Measurements from ENCODE around the gene ECT2.
"Not testable (repeated sequence)": the region's sequence is repeated elsewhere in the genome, so short reads cannot be mapped to it uniquely, and the experiment has no call there.

The ECT2 gene

DNA sequence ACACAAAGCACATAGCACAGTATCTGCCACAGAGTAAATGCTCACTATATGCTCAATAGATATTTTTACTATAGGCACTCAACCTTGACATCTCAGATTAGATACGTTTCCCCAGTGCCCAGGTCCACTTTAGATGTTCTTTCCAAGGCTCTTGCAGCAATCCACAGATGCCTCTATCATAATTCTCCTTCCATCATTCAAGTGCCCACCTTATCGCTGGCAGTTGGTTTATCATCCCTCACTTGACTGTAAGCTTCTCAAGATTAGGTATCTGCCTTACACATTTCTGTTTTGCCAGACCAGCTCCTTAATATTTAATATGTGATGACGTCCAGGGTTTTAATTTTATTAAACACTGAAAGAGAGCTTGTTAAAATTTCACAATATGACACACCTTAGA, 48.3 kb upstream of the ECT2 start:
- H3K27me3 ChIP-seq (ENCODE audit: insufficient read depth, low read length), result no peaks in the 10 kb centered on the region
- no peaks in the 10 kb centered on the region for H3K9me3 ChIP-seq (ENCODE audit: low read length)
- H4K20me1 ChIP-seq (ENCODE audit: insufficient read depth, low read length), result no peaks in the 10 kb centered on the region
- H3K4me1 ChIP-seq (ENCODE audit: insufficient read depth, low read length, severe bottlenecking), result peaks cover 5% of the 10 kb centered on the region
- no peak overlapping the region for H3K9ac ChIP-seq (ENCODE audit: low read length)
- no peak overlapping the region for H3K4me2 ChIP-seq (ENCODE audit: low read length)
- no peaks in the 10 kb centered on the region for H3K79me2 ChIP-seq (ENCODE audit: insufficient read depth, low read length)
- no peak overlapping the region for H2AFZ ChIP-seq (ENCODE audit: low read length)
- no peak overlapping the region for H3K27ac ChIP-seq (ENCODE audit: low read depth, low read length, poor library complexity, severe bottlenecking)
- no peaks in the 10 kb centered on the region for H3K9me2 ChIP-seq (ENCODE audit: low read depth, low read length)
- H3K4me3 ChIP-seq (ENCODE audit: low read depth, low read length, poor library complexity, severe bottlenecking), result no peak overlapping the region
- no peaks in the 10 kb centered on the region for H3K36me3 ChIP-seq (ENCODE audit: insufficient read depth, low read length)
- H3F3A ChIP-seq (ENCODE audit: insufficient read depth, low read length), result no peaks in the 10 kb centered on the region
- TF ChIP-seq, protein P1, sequence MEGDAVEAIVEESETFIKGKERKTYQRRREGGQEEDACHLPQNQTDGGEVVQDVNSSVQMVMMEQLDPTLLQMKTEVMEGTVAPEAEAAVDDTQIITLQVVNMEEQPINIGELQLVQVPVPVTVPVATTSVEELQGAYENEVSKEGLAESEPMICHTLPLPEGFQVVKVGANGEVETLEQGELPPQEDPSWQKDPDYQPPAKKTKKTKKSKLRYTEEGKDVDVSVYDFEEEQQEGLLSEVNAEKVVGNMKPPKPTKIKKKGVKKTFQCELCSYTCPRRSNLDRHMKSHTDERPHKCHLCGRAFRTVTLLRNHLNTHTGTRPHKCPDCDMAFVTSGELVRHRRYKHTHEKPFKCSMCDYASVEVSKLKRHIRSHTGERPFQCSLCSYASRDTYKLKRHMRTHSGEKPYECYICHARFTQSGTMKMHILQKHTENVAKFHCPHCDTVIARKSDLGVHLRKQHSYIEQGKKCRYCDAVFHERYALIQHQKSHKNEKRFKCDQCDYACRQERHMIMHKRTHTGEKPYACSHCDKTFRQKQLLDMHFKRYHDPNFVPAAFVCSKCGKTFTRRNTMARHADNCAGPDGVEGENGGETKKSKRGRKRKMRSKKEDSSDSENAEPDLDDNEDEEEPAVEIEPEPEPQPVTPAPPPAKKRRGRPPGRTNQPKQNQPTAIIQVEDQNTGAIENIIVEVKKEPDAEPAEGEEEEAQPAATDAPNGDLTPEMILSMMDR (IDR thresholded peaks at IDR 0.05; ENCODE audit: low read length), result no peak
- TF ChIP-seq EZH2 (IDR thresholded peaks at IDR 0.05; ENCODE audit: borderline replicate concordance, low read length), result no peak

GRCh38 chr3:172702731-172703130, 47.8 kb upstream of the ECT2 start:
- not testable (repeated sequence) for H3K27ac ChIP-seq (ENCODE audit: low read depth, low read length, poor library complexity, severe bottlenecking); H3K9ac ChIP-seq (ENCODE audit: low read length); H3F3A ChIP-seq (ENCODE audit: insufficient read depth, low read length); H3K4me1 ChIP-seq (ENCODE audit: insufficient read depth, low read length, severe bottlenecking); H3K9me2 ChIP-seq (ENCODE audit: low read depth, low read length); H3K79me2 ChIP-seq (ENCODE audit: insufficient read depth, low read length); H4K20me1 ChIP-seq (ENCODE audit: insufficient read depth, low read length); H2AFZ ChIP-seq (ENCODE audit: low read length); H3K4me3 ChIP-seq (ENCODE audit: low read depth, low read length, poor library complexity, severe bottlenecking); H3K9me3 ChIP-seq (ENCODE audit: low read length); H3K36me3 ChIP-seq (ENCODE audit: insufficient read depth, low read length); H3K27me3 ChIP-seq (ENCODE audit: insufficient read depth, low read length); H3K4me2 ChIP-seq (ENCODE audit: low read length)

DNA sequence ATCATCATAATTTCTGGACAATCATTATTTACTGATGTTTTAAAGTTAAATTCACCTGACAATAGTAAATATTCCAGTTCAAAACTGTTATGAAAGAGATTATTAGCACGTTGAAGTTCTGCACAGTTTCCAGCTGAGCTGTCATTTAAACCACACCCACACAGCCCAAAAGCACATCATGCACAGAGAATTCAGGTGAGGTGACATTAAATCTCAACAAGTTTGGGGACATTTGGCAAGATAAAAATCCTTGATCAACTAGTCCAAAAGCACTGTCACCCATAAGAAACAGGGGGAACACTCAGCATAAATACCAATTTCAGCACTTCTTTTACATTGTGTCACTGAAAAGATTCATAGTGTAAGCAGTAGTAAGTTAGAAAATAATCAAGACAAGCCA, 46.5 kb upstream of the ECT2 start:
- H3K79me2 ChIP-seq (ENCODE audit: insufficient read depth, low read length), result no peaks in the 10 kb centered on the region
- no peaks in the 10 kb centered on the region for H4K20me1 ChIP-seq (ENCODE audit: insufficient read depth, low read length)

GRCh38 chr3:172705170-172705569, 45.4 kb upstream of the ECT2 start:
- no peak overlapping the region for H3K4me2 ChIP-seq (ENCODE audit: low read length)
- H3K4me3 ChIP-seq (ENCODE audit: low read depth, low read length, poor library complexity, severe bottlenecking), result no peak overlapping the region
- no peaks in the 10 kb centered on the region for H3F3A ChIP-seq (ENCODE audit: insufficient read depth, low read length)
- H3K9me3 ChIP-seq (ENCODE audit: low read length), result no peaks in the 10 kb centered on the region
- peaks cover 15% of the 10 kb centered on the region for H3K4me1 ChIP-seq (ENCODE audit: insufficient read depth, low read length, severe bottlenecking)
- no peak overlapping the region for H3K27ac ChIP-seq (ENCODE audit: low read depth, low read length, poor library complexity, severe bottlenecking)
- H2AFZ ChIP-seq (ENCODE audit: low read length), result no peak overlapping the region
- H4K20me1 ChIP-seq (ENCODE audit: insufficient read depth, low read length), result no peaks in the 10 kb centered on the region
- H3K79me2 ChIP-seq (ENCODE audit: insufficient read depth, low read length), result no peaks in the 10 kb centered on the region
- no peaks in the 10 kb centered on the region for H3K9me2 ChIP-seq (ENCODE audit: low read depth, low read length)
- no peak overlapping the region for H3K9ac ChIP-seq (ENCODE audit: low read length)
- H3K27me3 ChIP-seq (ENCODE audit: insufficient read depth, low read length), result no peaks in the 10 kb centered on the region
- no peaks in the 10 kb centered on the region for H3K36me3 ChIP-seq (ENCODE audit: insufficient read depth, low read length)
- no peak for TF ChIP-seq EZH2 (IDR thresholded peaks at IDR 0.05; ENCODE audit: borderline replicate concordance, low read length)
- TF ChIP-seq, protein P1 (IDR thresholded peaks at IDR 0.05; ENCODE audit: low read length), result no peak

More for the DNA sequence above, 46.5 kb upstream of the ECT2 start:
- Histone ChIP-seq H3K27me3 (ENCODE audit: insufficient read depth, low read length) (no peaks in the 10 kb centered on the region), H3K9ac (ENCODE audit: low read length) (no peak overlapping the region), H3K27ac (ENCODE audit: low read depth, low read length, poor library complexity, severe bottlenecking) (no peak overlapping the region), H3K9me2 (ENCODE audit: low read depth, low read length) (no peaks in the 10 kb centered on the region), H3K4me3 (ENCODE audit: low read depth, low read length, poor library complexity, severe bottlenecking) (no peak overlapping the region), H3K4me1 (ENCODE audit: insufficient read depth, low read length, severe bottlenecking) (peaks cover 5% of the 10 kb centered on the region), H3F3A (ENCODE audit: insufficient read depth, low read length) (no peaks in the 10 kb centered on the region), H2AFZ (ENCODE audit: low read length) (no peak overlapping the region), H3K4me2 (ENCODE audit: low read length) (no peak overlapping the region), H3K9me3 (ENCODE audit: low read length) (no peaks in the 10 kb centered on the region), H3K36me3 (ENCODE audit: insufficient read depth, low read length) (no peaks in the 10 kb centered on the region)
- TF ChIP-seq, protein P1 (IDR thresholded peaks at IDR 0.05; ENCODE audit: low read length), result no peak
- no peak for TF ChIP-seq EZH2 (IDR thresholded peaks at IDR 0.05; ENCODE audit: borderline replicate concordance, low read length)

Data from OCI-LY1 (cell line).